Body of pancreas (tissue), 4 donors: ENCODE measurements around the gene VWA5A.

Source experiments
- CTCF ChIP-seq, 7 experiments: fragments of 450-650 bp in 4 of 7; fragments of 200-600 bp in 3 of 7; sonication (generic) in 3 of 7; IDR thresholded peaks; one replicate each; pipeline ENCODE4 v1.5.1; 2016 to 2019; ENCODE audit warnings: antibody characterized with exemption in 7 of 7
- POLR2A ChIP-seq, 3 donors: fragments of 450-650 bp; IDR thresholded peaks; one replicate each; pipeline ENCODE4 v1.6.1; 2016; ENCODE audit warnings: antibody characterized with exemption in 3 of 3, mild to moderate bottlenecking in 2 of 3

- TF ChIP-seq POLR2A (IDR thresholded peaks at IDR 0.05) = no peak
- no peak for TF ChIP-seq CTCF (IDR thresholded peaks at IDR 0.05)
These were observed 27.8 kb downstream of the VWA5A start for GRCh38 chr11:124143034-124143433.
